CD4-positive, alpha-beta T cell treated with Interleukin-1 beta for 1 hour (primary cell): Measurements from ENCODE around the gene MYO10.
"Not testable (repeated sequence)": the region's sequence is repeated elsewhere in the genome, so short reads cannot be mapped to it uniquely, and the experiment has no call there.

Experiments used
- DNase-seq, 2 donors: peaks; one replicate each; pipeline ENCODE4 v3.0.0-alpha.2; 2020 to 2022

Gene MYO10

DNA sequence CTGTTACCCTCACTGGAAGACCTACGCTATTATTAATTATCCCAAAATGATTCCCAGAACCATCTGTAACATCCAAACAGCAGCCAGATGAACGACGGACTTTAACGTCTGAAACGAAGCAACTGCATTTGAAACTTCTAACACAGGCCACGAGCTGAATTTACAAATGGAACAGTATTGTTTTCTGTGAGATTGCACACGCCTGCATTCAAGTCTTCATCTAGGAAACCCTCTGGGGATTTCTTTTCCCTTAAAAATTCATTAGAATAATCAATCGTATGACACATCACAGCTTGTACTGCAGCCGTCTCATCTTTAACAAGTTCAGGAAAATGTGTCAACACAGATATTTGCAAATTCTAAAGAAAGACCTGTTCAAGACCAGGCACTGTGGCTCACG is 80.2 kb downstream of the MYO10 start:
- no peak for DNase-seq

DNA sequence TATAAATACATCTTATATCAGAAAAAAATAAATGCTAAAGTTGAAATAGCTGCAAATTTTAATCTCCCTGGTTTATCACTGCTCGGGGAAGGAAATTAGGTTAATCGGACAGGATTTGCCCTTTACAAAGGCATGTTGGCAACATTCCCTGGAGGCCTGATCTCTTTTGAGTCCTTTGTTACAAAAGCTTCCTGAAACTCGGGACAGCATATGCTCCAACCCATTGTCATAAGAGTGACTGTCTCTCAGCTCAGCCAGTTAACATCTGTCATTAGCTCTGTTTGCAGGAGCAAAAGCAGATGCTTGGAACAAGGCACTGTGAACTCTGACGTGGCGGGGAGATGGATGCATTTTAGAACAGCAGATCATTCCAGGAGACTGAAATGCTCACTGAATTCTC is 80.6 kb downstream of the MYO10 start:
- no peak for DNase-seq

DNA sequence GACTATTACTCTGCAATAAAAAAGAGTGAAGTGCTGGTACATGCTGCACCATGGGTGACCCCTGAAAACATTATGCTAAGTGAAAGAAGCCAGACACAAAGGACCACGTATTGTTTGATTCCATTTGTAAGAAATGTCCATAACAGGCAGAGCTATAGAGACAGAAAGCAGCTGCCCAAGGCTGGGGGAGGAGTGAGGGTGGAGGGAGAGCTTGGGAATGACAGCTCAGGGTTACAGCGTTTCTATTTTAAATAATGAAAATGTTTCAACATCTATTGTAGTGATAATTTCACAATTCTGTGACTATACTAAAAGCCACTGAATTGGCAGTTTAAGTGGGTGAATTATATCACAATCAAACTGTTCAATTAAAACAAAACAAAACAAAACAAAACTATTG is 81.7 kb downstream of the MYO10 start:
- no peak for DNase-seq

GRCh38 chr5:16853518-16853917 is 82.6 kb downstream of the MYO10 start:
- no peak for DNase-seq

GRCh38 chr5:16852251-16853005 is 83.7 kb downstream of the MYO10 start:
- DNase-seq, result no peak

- no peak for DNase-seq
Measured at GRCh38 chr5:16849775-16850174, 86.3 kb downstream of the MYO10 start.

DNA sequence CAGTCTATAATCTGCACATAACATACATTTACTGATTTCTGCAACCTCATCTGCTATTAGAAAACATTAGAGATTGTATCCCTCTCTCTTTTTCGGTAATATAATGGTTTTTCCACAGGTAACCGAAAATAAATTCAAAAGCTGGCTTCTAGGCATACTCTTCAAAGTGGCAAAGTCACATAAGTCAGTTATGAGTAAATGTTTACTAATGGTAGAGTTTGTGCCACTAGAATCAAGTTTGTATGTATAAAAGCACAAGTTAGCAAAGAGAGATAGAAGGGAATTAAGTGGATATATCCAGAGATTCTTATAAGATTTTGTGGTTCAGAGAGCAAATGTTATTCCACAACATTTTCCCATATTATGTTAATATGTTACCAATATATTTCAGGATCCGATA is 86.9 kb downstream of the MYO10 start:
- no peak for DNase-seq

DNA sequence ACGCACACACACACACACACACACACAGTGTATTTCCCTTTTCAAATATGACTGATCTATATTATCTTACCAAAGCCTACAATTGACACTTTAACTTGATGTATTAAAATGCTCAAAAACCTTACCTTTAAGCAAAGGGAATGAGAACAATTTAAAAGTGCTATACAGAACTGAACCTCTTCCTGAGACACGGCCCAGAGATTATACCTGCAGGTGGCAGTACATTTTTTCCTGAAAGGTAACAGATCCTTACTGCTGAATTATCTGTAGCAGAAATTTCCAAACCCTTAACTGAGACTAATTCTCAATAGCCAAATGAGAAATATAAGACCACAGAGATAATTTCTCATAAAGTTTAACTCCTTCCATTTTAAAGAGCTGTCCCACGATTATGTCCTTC is 91.1 kb downstream of the MYO10 start:
- DNase-seq, result no peak

- DNase-seq, result no peak
Measured at GRCh38 chr5:16842896-16843295, 93.2 kb downstream of the MYO10 start.

DNA sequence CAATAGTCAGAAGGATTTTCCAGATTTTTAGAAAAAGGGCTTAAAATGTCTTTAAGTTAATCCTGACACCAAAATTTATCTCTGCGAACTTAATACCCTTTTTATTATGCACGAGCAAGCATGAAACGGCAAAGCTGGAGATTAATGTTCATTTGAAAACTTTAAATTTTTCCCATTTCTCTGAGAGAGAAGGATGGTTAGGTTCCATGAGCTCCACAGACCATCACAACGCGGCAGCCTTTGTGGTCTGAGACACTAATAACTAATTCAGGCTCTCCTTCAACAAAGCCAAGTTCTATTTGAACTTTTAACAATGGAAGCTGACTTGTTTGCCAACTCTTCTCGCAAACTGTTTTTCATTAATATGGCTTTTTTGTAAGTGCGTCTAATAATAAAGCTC is 94.7 kb downstream of the MYO10 start:
- DNase-seq, result no peak

DNA sequence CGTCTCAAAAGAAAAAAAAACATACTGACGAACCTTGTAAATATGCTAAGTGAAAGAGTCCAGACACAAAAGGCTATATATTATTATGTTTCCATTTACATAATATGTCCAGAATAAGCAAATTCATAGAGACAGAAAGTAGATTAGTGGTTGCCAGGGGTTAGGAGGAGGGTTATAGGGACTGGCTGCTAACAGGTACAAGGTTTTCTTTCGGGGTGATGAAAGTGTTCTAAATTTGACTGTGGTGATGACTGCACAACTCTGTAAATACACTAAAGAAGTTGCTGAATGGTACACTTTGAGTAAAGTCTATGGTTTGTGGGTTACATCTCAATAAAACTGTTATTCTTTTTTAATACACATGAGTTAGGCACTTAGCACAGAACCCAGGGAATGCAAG is 98.8 kb downstream of the MYO10 start:
- no peak for DNase-seq

- DNase-seq, result no peak
Measured at GRCh38 chr5:16834029-16834428, 102.1 kb downstream of the MYO10 start.

GRCh38 chr5:16831326-16831725 is 104.8 kb downstream of the MYO10 start:
- DNase-seq, result not testable (repeated sequence)

- DNase-seq, result no peak
Measured at GRCh38 chr5:16827755-16828154, 108.3 kb downstream of the MYO10 start.

DNA sequence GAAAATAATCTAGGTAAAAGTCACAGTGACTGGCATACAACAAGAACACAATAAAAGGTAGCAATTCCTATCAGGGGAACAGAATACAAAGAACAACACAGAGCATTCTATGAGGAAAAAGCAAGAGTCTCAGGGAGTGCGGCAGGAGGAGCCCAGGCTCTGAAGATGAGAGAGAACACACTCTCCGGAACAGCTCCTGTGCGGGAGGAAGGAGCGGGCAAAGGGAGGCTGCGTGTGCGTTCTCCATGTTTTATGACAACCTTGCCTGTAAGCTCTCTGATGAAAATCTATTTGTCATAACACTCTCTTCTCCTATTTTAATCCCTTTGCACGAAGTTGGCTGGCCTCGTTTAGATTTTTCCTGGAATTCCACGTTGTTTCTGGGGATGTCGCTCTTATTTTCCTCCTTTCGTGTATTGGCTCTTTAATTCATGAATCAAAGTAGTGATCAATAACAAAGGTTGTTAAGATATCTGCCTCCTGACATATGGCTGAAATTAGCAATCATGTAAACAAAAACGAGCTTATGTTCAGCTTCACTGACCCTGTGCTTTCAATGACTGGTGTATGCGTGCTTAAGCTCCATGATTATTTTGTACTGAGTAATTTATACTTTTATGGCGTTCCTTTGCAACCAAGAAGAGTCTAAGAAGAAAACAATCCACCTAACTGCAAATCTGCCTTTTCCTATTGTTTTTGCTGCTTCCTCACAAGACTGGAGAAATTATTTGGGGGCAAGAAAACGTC is 109.5 kb downstream of the MYO10 start:
- no peak for DNase-seq

DNA sequence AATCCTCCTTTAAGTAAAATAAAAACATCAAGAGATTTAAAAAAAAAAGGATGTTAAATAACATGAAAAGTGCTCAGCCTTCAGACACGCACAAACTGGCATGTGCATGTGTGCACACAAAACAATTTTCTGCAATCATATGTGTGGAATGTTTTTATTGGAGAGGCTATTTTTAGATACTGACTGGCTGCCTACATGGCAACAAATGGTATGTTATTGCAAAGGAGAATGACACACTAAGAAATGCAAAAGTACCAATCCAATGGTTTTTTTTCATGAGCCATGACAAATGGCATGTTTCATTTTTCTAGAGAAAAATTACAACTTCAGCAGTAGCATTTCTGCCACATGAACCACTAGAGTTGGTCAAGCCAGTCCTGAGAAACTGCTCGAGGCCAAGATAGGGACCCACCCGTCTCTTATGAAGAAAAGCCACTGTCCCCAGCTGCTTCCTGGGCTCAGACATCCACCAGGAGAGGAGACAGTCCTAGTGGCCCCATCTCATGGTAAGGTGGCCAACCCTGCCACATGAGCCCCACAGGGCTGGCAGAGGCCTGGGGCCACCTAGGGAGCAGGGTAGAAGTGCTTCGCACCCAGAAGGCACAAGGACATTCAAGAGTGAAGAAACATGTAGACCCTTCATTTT is 116.4 kb downstream of the MYO10 start:
- DNase-seq, result no peak

GRCh38 chr5:16815432-16815831 is 120.7 kb downstream of the MYO10 start:
- no peak for DNase-seq

GRCh38 chr5:16812911-16813310 is 123.2 kb downstream of the MYO10 start:
- no peak for DNase-seq

DNA sequence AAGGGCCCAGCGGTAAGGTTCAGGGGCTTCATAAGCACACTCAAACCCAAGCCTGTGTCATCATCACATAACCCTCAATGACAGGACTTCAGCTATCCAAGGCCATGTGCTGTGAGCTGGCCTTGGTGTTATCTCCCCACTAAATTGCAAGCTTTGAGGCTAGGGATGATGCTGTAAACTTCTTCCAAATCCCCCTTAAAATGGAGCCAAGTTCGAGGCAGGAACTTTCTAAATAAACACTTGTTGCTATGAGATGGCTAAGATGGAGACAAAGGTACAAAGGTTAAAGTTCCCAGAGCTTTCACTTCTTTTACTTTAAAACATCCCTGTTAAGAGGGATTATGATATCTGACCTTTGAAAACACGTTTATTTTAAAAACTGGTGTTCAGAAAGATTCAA is 123.6 kb downstream of the MYO10 start:
- no peak for DNase-seq

DNA sequence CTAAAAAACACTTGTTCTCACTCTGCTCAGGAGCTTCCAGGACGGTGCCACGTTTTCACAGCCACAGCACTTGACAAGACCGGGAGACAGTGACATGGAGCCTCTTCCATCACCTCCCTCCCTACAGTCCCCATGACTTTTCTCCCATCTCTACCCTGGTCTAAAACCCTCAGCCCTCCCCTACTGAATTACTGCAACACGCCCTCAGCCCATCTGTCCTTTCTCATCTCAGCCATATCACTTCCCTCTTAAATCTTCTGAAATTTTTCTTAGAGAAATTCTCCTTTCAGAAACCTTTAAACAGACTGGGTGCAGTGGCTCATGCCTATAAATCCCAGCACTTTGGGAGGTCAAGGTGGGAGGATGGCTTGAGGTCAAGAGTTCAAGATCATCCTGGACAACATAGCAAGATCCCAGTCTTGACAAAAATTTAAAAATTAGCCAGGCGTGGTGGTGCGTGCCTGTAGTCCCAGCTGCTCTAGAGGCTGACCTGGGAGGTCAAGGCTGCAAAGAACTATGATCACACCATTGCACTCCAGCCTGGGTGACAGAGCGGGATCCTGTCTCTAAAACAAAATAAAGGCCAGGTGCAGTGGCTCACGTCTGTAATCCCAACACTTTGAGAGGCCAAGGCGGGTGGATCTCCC is 125.8 kb downstream of the MYO10 start:
- DNase-seq, result no peak

DNA sequence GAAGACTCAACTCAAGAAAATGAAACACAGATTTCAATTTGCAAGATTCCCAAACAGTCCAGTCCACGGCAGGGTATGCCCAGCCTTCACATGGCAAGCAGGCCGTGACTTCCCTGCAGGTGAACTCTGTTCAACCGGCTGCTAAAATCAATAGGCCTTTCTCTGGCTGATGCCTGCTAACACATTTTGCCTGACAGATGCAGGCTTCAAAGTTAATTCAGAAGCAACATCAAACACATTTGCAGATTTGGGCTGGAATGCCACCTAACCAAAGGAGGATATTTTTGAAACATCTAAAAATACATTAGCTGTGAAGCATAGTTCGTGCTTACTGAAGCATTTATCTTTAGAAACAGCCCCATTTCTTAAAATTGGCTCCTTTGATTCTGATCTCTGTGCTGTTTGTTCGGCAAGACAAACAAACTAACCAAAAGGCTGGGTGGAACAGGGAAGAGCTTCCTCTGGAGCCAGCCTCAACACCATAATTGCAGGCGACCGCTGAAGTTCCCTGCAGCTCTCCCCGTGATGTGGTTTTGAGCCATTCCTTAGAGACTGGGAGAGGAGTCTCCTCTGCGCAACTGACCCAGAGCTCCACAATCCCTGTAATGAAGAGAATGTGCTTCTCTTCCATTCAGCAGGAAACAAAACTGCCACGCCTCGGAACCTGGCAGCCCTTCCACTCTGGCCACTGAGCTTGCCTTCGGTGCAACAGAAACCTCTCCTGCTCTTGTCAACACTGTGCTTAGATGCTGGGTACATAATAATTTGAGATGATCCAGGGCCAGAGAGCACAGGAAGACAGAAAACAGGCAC is 126.5 kb downstream of the MYO10 start:
- no peak for DNase-seq

GRCh38 chr5:16809010-16809394 is 127.1 kb downstream of the MYO10 start:
- no peak for DNase-seq

- DNase-seq, result no peak
Measured at GRCh38 chr5:16808021-16808420, 128.1 kb downstream of the MYO10 start.
